Measurements from ENCODE around the gene TSPOAP1. TPM values are rescaled to one million over a fixed set of nuclear protein-coding genes. Genes with fewer than 3 reads are reported as not detected.

The TSPOAP1 gene
- total RNA-seq, 1 donor from 2014 or later, result 0.79 TPM

DNA sequence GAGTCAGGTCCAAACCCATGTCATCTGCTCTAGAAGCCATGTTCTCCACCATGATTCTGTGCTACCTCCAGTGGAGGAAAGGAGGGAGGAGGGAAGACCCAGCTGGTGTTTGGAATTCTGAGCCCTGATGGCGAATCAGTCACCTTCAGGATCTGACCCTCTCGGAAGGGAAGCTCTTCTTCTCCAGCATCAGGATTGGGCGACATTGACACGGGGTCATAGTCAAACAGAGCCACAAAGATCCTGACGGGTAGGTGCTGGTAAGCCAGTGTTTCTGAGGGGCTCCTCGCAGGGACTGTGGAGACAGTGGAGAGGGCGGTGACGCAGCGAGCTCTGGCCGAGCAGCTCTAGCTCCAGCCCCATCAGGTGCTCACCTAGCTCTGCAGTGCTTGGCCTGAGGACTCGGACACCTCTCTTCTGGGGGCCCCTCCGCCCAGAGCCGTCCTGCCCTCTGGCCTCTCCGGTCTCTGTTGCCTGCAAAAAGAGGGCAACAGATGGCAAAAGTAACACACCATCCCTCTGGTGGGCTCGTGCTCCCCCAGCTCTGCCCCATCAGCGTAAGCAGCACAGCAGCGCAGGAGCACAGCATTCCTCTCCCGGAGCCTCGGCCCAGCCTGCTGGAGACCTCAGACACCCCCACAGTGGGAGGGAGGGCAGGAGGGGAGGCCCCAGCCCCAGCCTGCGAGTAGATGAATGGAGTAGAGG, 21.0 kb downstream of the TSPOAP1 start:
- H3K27ac Mint-ChIP-seq (ENCODE audit: unreplicated experiment), result no peak overlapping the region
- no peak for FAIRE-seq

DNA sequence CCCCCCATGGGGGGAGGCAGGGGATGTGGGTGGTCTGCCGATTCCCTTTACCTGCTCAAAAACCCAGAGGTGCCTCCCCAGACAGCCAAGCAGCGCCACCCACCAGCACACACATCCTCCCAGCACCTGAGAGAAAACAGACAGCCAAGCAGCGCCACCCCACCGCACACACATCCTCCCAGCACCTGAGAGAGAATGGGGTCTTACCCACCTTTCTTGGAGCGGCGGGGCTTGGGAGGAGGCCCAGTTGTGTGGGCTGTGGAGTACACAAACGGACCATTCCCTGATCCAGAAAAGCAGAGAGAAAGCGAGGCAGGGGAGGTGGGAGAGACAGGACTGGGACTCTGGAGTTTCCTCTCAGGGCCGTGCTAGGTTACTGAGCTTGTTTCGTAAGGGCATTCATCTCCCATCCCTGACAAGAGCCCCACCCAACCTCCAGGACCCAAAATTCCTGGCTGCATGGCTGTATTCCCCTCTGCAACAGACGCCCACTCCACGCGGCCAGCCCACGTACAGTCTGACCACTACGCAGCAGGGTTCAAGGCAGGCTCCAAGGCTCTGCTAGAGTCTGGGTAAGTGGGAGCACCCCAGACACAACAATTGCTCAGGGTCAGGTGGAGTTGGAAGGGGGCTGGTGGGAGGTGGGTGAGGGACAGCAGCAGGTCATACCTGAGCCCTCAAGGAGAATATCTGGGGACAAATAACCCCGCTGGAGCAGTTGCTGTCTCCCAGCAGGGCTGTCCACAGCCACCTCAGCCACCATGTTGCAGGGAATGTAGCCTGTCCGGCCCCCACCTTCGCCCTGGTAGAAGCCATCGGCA, 22.3 kb downstream of the TSPOAP1 start:
- H3K9me3 Mint-ChIP-seq (ENCODE audit: unreplicated experiment), result no peaks in the 10 kb centered on the region
- no peak overlapping the region for H3K4me3 Mint-ChIP-seq (ENCODE audit: unreplicated experiment)
- no peak for FAIRE-seq
- H3K4me1 Mint-ChIP-seq (ENCODE audit: low read depth, unreplicated experiment), result no peaks in the 10 kb centered on the region
- H3K27me3 ChIP-seq (ENCODE audit: insufficient read depth, low read length), result no peaks in the 10 kb centered on the region
- H4K20me1 ChIP-seq (ENCODE audit: insufficient read depth, low read length), result no peaks in the 10 kb centered on the region
- no peaks in the 10 kb centered on the region for H3K36me3 ChIP-seq (ENCODE audit: insufficient read depth, low read length)
- H3K79me2 ChIP-seq (ENCODE audit: insufficient read depth, low read length), result no peaks in the 10 kb centered on the region
- no peak overlapping the region for H3K27ac Mint-ChIP-seq (ENCODE audit: unreplicated experiment)
- no peak overlapping the region for H3K27ac ChIP-seq (ENCODE audit: low read depth, low read length)
- TF ChIP-seq CTCF (IDR thresholded peaks at IDR 0.05; ENCODE audit: insufficient read depth, low read depth, low read length) (no peak), EZH2 (IDR thresholded peaks at IDR 0.05; ENCODE audit: insufficient read depth, low read length) (no peak)
- no peak overlapping the region for H3K4me2 ChIP-seq (ENCODE audit: low read length)
- H3K4me1 ChIP-seq (ENCODE audit: insufficient read depth, low read length), result no peaks in the 10 kb centered on the region
- no peak overlapping the region for H3K9ac ChIP-seq (ENCODE audit: low read length)
- H3K9me3 ChIP-seq (ENCODE audit: insufficient read depth, low read depth, low read length), result no peaks in the 10 kb centered on the region
- peaks cover 31% of the 10 kb centered on the region for H3K27me3 Mint-ChIP-seq (ENCODE audit: low read depth, unreplicated experiment)
- no peak overlapping the region for H2AFZ ChIP-seq (ENCODE audit: low read depth, low read length)
- no peaks in the 10 kb centered on the region for H3K36me3 Mint-ChIP-seq (ENCODE audit: low read depth, unreplicated experiment)
- no peak for DNase-seq (ENCODE audit: low read depth)
- H3K4me3 ChIP-seq (ENCODE audit: insufficient read depth, low read depth, low read length), result no peak overlapping the region

More for the DNA sequence above, 21.0 kb downstream of the TSPOAP1 start:
- Histone ChIP-seq H3K9ac (ENCODE audit: low read length) (no peak overlapping the region), H2AFZ (ENCODE audit: low read depth, low read length) (no peak overlapping the region), H3K27me3 (ENCODE audit: insufficient read depth, low read length) (no peaks in the 10 kb centered on the region), H3K36me3 (ENCODE audit: insufficient read depth, low read length) (no peaks in the 10 kb centered on the region), H3K4me3 (ENCODE audit: insufficient read depth, low read depth, low read length) (no peak overlapping the region), H3K4me1 (ENCODE audit: insufficient read depth, low read length) (no peaks in the 10 kb centered on the region), H3K79me2 (ENCODE audit: insufficient read depth, low read length) (no peaks in the 10 kb centered on the region), H4K20me1 (ENCODE audit: insufficient read depth, low read length) (no peaks in the 10 kb centered on the region), H3K9me3 (ENCODE audit: insufficient read depth, low read depth, low read length) (no peaks in the 10 kb centered on the region), H3K27ac (ENCODE audit: low read depth, low read length) (no peak overlapping the region), H3K4me2 (ENCODE audit: low read length) (no peak overlapping the region)
- H3K27me3 Mint-ChIP-seq (ENCODE audit: low read depth, unreplicated experiment), result peaks cover 31% of the 10 kb centered on the region
- H3K4me1 Mint-ChIP-seq (ENCODE audit: low read depth, unreplicated experiment), result no peaks in the 10 kb centered on the region
- no peak for TF ChIP-seq EZH2 (IDR thresholded peaks at IDR 0.05; ENCODE audit: insufficient read depth, low read length)
- TF ChIP-seq CTCF (IDR thresholded peaks at IDR 0.05; ENCODE audit: insufficient read depth, low read depth, low read length), result no peak
- no peaks in the 10 kb centered on the region for H3K9me3 Mint-ChIP-seq (ENCODE audit: unreplicated experiment)
- no peak overlapping the region for H3K4me3 Mint-ChIP-seq (ENCODE audit: unreplicated experiment)
- H3K36me3 Mint-ChIP-seq (ENCODE audit: low read depth, unreplicated experiment), result no peaks in the 10 kb centered on the region
- DNase-seq (ENCODE audit: low read depth), result no peak
